SK-N-SH treated with all-trans-retinoic acid at 6 μM for 48 hours (cell line): ENCODE measurements around the gene ZSCAN31.

Experiments
- CREB5 ChIP-seq: fragments of 250-450 bp; sonication (Bioruptor Pico); IDR thresholded peaks from 2 replicates; pipeline ENCODE4 v1.5.1; 2020; ENCODE audit warnings: low read depth, mild to moderate bottlenecking, moderate library complexity
- ESRRG ChIP-seq: fragments of 250-450 bp; sonication (Bioruptor Pico); IDR thresholded peaks from 2 replicates; pipeline ENCODE4 v1.6.1; 2021; ENCODE audit warnings: mild to moderate bottlenecking
- GLIS3 ChIP-seq: fragments of 250-450 bp; sonication (Bioruptor Pico); IDR thresholded peaks from 2 replicates; pipeline ENCODE4 v1.5.0; 2020; ENCODE audit warnings: mild to moderate bottlenecking, moderate library complexity
- PPARA ChIP-seq: fragments of 250-450 bp; sonication (Bioruptor Pico); IDR thresholded peaks from 2 replicates; pipeline ENCODE4 v1.5.0; 2020; ENCODE audit warnings: mild to moderate bottlenecking, borderline replicate concordance
- RARB ChIP-seq: fragments of 250-450 bp; sonication (Bioruptor Pico); IDR thresholded peaks from 2 replicates; pipeline ENCODE4 v1.8.0; 2021; ENCODE audit warnings: mild to moderate bottlenecking, moderate library complexity
- SNAI2 ChIP-seq: fragments of 250-450 bp; sonication (Bioruptor Pico); IDR thresholded peaks from 2 replicates; pipeline ENCODE4 v1.5.0; 2020; ENCODE audit warnings: mild to moderate bottlenecking, moderate library complexity
- TCF4 ChIP-seq: fragments of 250-450 bp; sonication (Bioruptor Pico); IDR thresholded peaks from 2 replicates; pipeline ENCODE4 v1.8.0; 2021; ENCODE audit warnings: mild to moderate bottlenecking, moderate library complexity, borderline replicate concordance
- ZC3H10 ChIP-seq: fragments of 250-450 bp; sonication (Bioruptor Pico); IDR thresholded peaks from 2 replicates; pipeline ENCODE4 v1.5.1; 2021; ENCODE audit warnings: mild to moderate bottlenecking, moderate library complexity
- ZFP3 ChIP-seq: fragments of 250-450 bp; sonication (Bioruptor Pico); IDR thresholded peaks from 2 replicates; pipeline ENCODE4 v1.5.0; 2020; ENCODE audit warnings: mild to moderate bottlenecking, moderate library complexity
- ZFP30 ChIP-seq: fragments of 450-650 bp; formaldehyde crosslinking; IDR thresholded peaks from 2 replicates; pipeline ENCODE4 v1.5.0; 2022; ENCODE audit warnings: mild to moderate bottlenecking, moderate library complexity
- ZNF565 ChIP-seq: fragments of 450-650 bp; formaldehyde crosslinking; conservative IDR thresholded peaks from 2 replicates; pipeline ENCODE4 v1.5.0; 2020; ENCODE audit warnings: low read depth, mild to moderate bottlenecking, moderate library complexity
- ZNF70 ChIP-seq: fragments of 450-650 bp; formaldehyde crosslinking; IDR thresholded peaks from 2 replicates; pipeline ENCODE4 v1.5.0; 2020; ENCODE audit warnings: mild to moderate bottlenecking, moderate library complexity

GRCh38 chr6:28377879-28378278 is 41.9 kb upstream of the ZSCAN31 start:
- TF ChIP-seq ESRRG (no peak), ZFP3 (no peak), CREB5 (CRISPR knock-in tag) (no peak), SNAI2 (CRISPR knock-in tag) (no peak), ZFP30 (no peak), RARB (CRISPR knock-in tag) (no peak), GLIS3 (CRISPR knock-in tag) (no peak), PPARA (no peak), ZC3H10 (CRISPR knock-in tag) (no peak), ZNF565 (CRISPR knock-in tag) (no peak), TCF4 (CRISPR knock-in tag) (no peak), ZNF70 (CRISPR knock-in tag) (no peak)
